ENCODE measurements around the gene AVL9. TPM values are rescaled to one million over a fixed set of nuclear protein-coding genes. Genes with fewer than 3 reads are reported as not detected.

Gene AVL9
- total RNA-seq, 1 donor from 2014 or later = 36.8 TPM

- no peaks in the 10 kb centered on the region for H3K27me3 Mint-ChIP-seq (ENCODE audit: low read depth)
- H3K4me1 Mint-ChIP-seq = peaks cover 8% of the 10 kb centered on the region
- H3K9me3 Mint-ChIP-seq = no peaks in the 10 kb centered on the region
- TF ChIP-seq CTCF (IDR thresholded peaks at IDR 0.05; ENCODE audit: unreplicated experiment) = no peak
- peaks cover 48% of the 10 kb centered on the region for H3K36me3 Mint-ChIP-seq
- no peak overlapping the region for H3K4me3 Mint-ChIP-seq
- H3K27ac Mint-ChIP-seq = no peak overlapping the region
- DNase-seq (ENCODE audit: low spot score in 2 of 2, unreplicated experiment in 2 of 2) = no peak
Observed at GRCh38 chr7:32580646-32581045, 85.4 kb downstream of the AVL9 start.

GRCh38 chr7:32582036-32582435 lies 86.7 kb downstream of the AVL9 start:
- Mint-ChIP-seq H3K36me3 (peaks cover 44% of the 10 kb centered on the region), H3K4me1 (peaks cover 8% of the 10 kb centered on the region), H3K9me3 (no peaks in the 10 kb centered on the region), H3K27ac (no peak overlapping the region), H3K27me3 (ENCODE audit: low read depth) (no peaks in the 10 kb centered on the region), H3K4me3 (no peak overlapping the region)
- no peak for TF ChIP-seq CTCF (IDR thresholded peaks at IDR 0.05; ENCODE audit: unreplicated experiment)
- DNase-seq (ENCODE audit: low spot score in 2 of 2, unreplicated experiment in 2 of 2) = no peak

GRCh38 chr7:32583791-32584190 lies 88.5 kb downstream of the AVL9 start:
- Mint-ChIP-seq H3K27me3 (ENCODE audit: low read depth) (no peaks in the 10 kb centered on the region), H3K4me1 (no peaks in the 10 kb centered on the region), H3K27ac (no peak overlapping the region), H3K36me3 (peaks cover 38% of the 10 kb centered on the region), H3K9me3 (no peaks in the 10 kb centered on the region), H3K4me3 (no peak overlapping the region)
- no peak for DNase-seq (ENCODE audit: low spot score in 2 of 2, unreplicated experiment in 2 of 2)
- no peak for TF ChIP-seq CTCF (IDR thresholded peaks at IDR 0.05; ENCODE audit: unreplicated experiment)

GRCh38 chr7:32586291-32587221 lies 91.3 kb downstream of the AVL9 start:
- Mint-ChIP-seq H3K4me3 (no peak overlapping the region), H3K27me3 (ENCODE audit: low read depth) (no peaks in the 10 kb centered on the region), H3K9me3 (no peaks in the 10 kb centered on the region), H3K36me3 (peaks cover 43% of the 10 kb centered on the region), H3K4me1 (no peaks in the 10 kb centered on the region), H3K27ac (peak overlapping the region; percentile 1)
- no peak for TF ChIP-seq CTCF (IDR thresholded peaks at IDR 0.05; ENCODE audit: unreplicated experiment)
- no peak for DNase-seq (ENCODE audit: low spot score in 2 of 2, unreplicated experiment in 2 of 2)

- Mint-ChIP-seq H3K4me3 (no peak overlapping the region), H3K9me3 (no peaks in the 10 kb centered on the region), H3K27me3 (ENCODE audit: low read depth) (no peaks in the 10 kb centered on the region), H3K27ac (peak overlapping the region; percentile 0), H3K4me1 (no peaks in the 10 kb centered on the region), H3K36me3 (peaks cover 41% of the 10 kb centered on the region)
- no peak for TF ChIP-seq CTCF (IDR thresholded peaks at IDR 0.05; ENCODE audit: unreplicated experiment)
- DNase-seq (ENCODE audit: low spot score in 2 of 2, unreplicated experiment in 2 of 2) = no peak
Observed at GRCh38 chr7:32587411-32587948, 92.2 kb downstream of the AVL9 start.
